Liver (tissue), 9 donors: Measurements from ENCODE around the gene CELA2A. TPM values are rescaled to one million over a fixed set of nuclear protein-coding genes. Genes with fewer than 3 reads are reported as not detected.

ENCODE experiments used
- DNase-seq: peaks from one replicate; pipeline ENCODE4 v3.0.0-alpha.2; 2017; ENCODE audit warnings: low spot score
- H3K27ac ChIP-seq, 2 donors: one replicate each; pipeline ENCODE4 v1.7.0; 2013; ENCODE audit warnings: inconsistent platforms in 2 of 2, low read length in 2 of 2, control low read depth in 1 of 2, low read depth in 1 of 2, mild to moderate bottlenecking in 1 of 2
- H3K27me3 ChIP-seq, 4 donors: one replicate each; pipeline versions ENCODE4 v1.6.1 to v1.7.0; 2013; ENCODE audit warnings: low read length in 3 of 4, inconsistent platforms in 1 of 4, mild to moderate bottlenecking in 1 of 4, moderate library complexity in 1 of 4; ENCODE audit not compliant: control insufficient read depth in 4 of 4, insufficient read depth in 4 of 4
- H3K36me3 ChIP-seq, 4 donors: one replicate each; pipeline versions ENCODE4 v1.6.1 to v1.7.0; 2013; ENCODE audit warnings: low read length in 3 of 4, mild to moderate bottlenecking in 3 of 4, low read depth in 1 of 4, moderate library complexity in 1 of 4; ENCODE audit not compliant: control insufficient read depth in 4 of 4, insufficient read depth in 3 of 4
- H3K4me1 ChIP-seq, 4 donors: one replicate each; pipeline versions ENCODE4 v1.6.1 to v1.7.0; 2013; ENCODE audit warnings: low read length in 3 of 4, mild to moderate bottlenecking in 3 of 4, moderate library complexity in 1 of 4; ENCODE audit not compliant: control insufficient read depth in 4 of 4, insufficient read depth in 4 of 4
- H3K4me3 ChIP-seq, 3 donors: one replicate each; pipeline versions ENCODE4 v1.6.1 to v1.7.0; 2013; ENCODE audit warnings: low read length in 3 of 3, control low read depth in 1 of 3, low read depth in 1 of 3, mild to moderate bottlenecking in 1 of 3
- H3K9ac ChIP-seq, 2 donors: one replicate each; pipeline ENCODE4 v1.7.0; 2013; ENCODE audit warnings: low read length in 2 of 2, mild to moderate bottlenecking in 2 of 2, moderate library complexity in 2 of 2, control low read depth in 1 of 2, low read depth in 1 of 2
- H3K9me3 ChIP-seq, 4 donors: one replicate each; pipeline versions ENCODE4 v1.6.1 to v1.7.0; 2013; ENCODE audit warnings: low read length in 3 of 4; ENCODE audit not compliant: control insufficient read depth in 4 of 4
- EGR1 ChIP-seq, 2 donors: IDR thresholded peaks; 2 replicates each; pipeline ENCODE4 v1.6.1; 2016 to 2018; ENCODE audit warnings: antibody characterized with exemption in 2 of 2, low read depth in 2 of 2
- FOXA1 ChIP-seq: IDR thresholded peaks from 2 replicates; pipeline ENCODE4 v1.6.1; 2016; ENCODE audit warnings: antibody characterized with exemption
- FOXA2 ChIP-seq: IDR thresholded peaks from 2 replicates; pipeline ENCODE4 v1.6.1; 2016; ENCODE audit warnings: antibody characterized with exemption
- GABPA ChIP-seq, 2 donors: IDR thresholded peaks in 1 of 2; conservative IDR thresholded peaks in 1 of 2; 2 replicates each; pipeline ENCODE4 v1.6.1; 2016; ENCODE audit warnings: antibody characterized with exemption in 2 of 2, mild to moderate bottlenecking in 1 of 2, moderate library complexity in 1 of 2
- HNF4A ChIP-seq, 2 donors: conservative IDR thresholded peaks; 2 replicates each; pipeline ENCODE4 v1.6.1; 2016; ENCODE audit warnings: antibody characterized with exemption in 2 of 2, mild to moderate bottlenecking in 2 of 2
- HNF4G ChIP-seq: IDR thresholded peaks from 2 replicates; pipeline ENCODE4 v1.6.1; 2016; ENCODE audit warnings: antibody characterized with exemption
- JUND ChIP-seq, 2 donors: IDR thresholded peaks; 2 replicates each; pipeline ENCODE4 v1.6.1; 2016; ENCODE audit warnings: antibody characterized with exemption in 2 of 2
- NR2F2 ChIP-seq: IDR thresholded peaks from 2 replicates; pipeline ENCODE4 v1.6.1; 2016; ENCODE audit warnings: antibody characterized with exemption
- RAD21 ChIP-seq, 2 donors: IDR thresholded peaks; 2 replicates each; pipeline ENCODE4 v1.6.1; 2016; ENCODE audit warnings: antibody characterized with exemption in 2 of 2, mild to moderate bottlenecking in 2 of 2
- REST ChIP-seq: IDR thresholded peaks from 2 replicates; pipeline ENCODE4 v1.6.1; 2016; ENCODE audit warnings: antibody characterized with exemption, mild to moderate bottlenecking
- RXRA ChIP-seq, 2 donors: IDR thresholded peaks; 2 replicates each; pipeline ENCODE4 v1.6.1; 2017 to 2018; ENCODE audit warnings: antibody characterized with exemption in 2 of 2, mild to moderate bottlenecking in 1 of 2
- SP1 ChIP-seq: IDR thresholded peaks from 2 replicates; pipeline ENCODE4 v1.6.1; 2018; ENCODE audit warnings: antibody characterized with exemption, mild to moderate bottlenecking
- TAF1 ChIP-seq: conservative IDR thresholded peaks from 2 replicates; pipeline ENCODE4 v1.6.1; 2016; ENCODE audit warnings: antibody characterized with exemption, mild to moderate bottlenecking
- YY1 ChIP-seq: IDR thresholded peaks from 2 replicates; pipeline ENCODE4 v1.6.1; 2016; ENCODE audit warnings: antibody characterized with exemption, mild to moderate bottlenecking
- ZBTB33 ChIP-seq: IDR thresholded peaks from 2 replicates; pipeline ENCODE4 v1.6.1; 2016; ENCODE audit warnings: antibody characterized with exemption
- WGBS: extraction: QIAGEN DNeasy Blood & Tissue Kit; methylation state at CpG from one replicate; pipeline ENCODE4 v1.1.7; 2013; 5-methylcytosine and 5-hydroxymethylcytosine counted together
- polyA plus RNA-seq, 2 donors: library from polyadenylated mRNA; stranded (reverse) in 1 of 2; unstranded in 1 of 2; fragments of 200-250 nt in 1 of 2; fragments of >200 nt in 1 of 2; fragmentation: Nextera tagmentation in 1 of 2; extraction: Ambion mirVana in 1 of 2; gene quantifications; one replicate each; pipeline versions ENCODE4 v1.2.1 to v1.2.3, GENCODE V29; 2013 to 2015
- total RNA-seq, 2 donors: library from RNA; depleted of rRNA; stranded (reverse); fragments of >200 nt; gene quantifications; one replicate each; pipeline ENCODE4 v1.2.3, GENCODE V29; 2014
- TF ChIP-seq, protein P1 (sequence below): fragments of 150-350 bp; IDR thresholded peaks from 2 replicates; pipeline ENCODE4 v1.5.1; 2017; ENCODE audit warnings: improper control_type of control experiment, low read depth, low read length; ENCODE audit not compliant: missing input control
- TF ChIP-seq, protein P2 (sequence below): IDR thresholded peaks from 2 replicates; pipeline ENCODE4 v1.6.1; 2016; ENCODE audit warnings: antibody characterized with exemption
- TF ChIP-seq, protein P3 (sequence below): IDR thresholded peaks from 2 replicates; pipeline ENCODE4 v1.6.1; 2016; ENCODE audit warnings: antibody characterized with exemption
- donor health status: healthy.
- donor health status: healthy.
- donor health status: healthy.
- donor health status: healthy.
- donor health status: healthy.

CELA2A gene
- total and polyA plus RNA-seq, 4 donors, result not detected

GRCh38 chr1:15420853-15421465, 35.6 kb upstream of the CELA2A start:
- WGBS, result 55% methylated on average over 8 of the region's 8 CpGs
- Histone ChIP-seq H3K4me3 (no peak overlapping the region), H3K9ac (no peak overlapping the region), H3K27ac (peak overlapping the region; percentile 70 to 75), H3K4me1 (peaks cover 0 to 28% (median 21%) of the 10 kb centered on the region in 4 donors), H3K9me3 (no peaks in the 10 kb centered on the region), H3K27me3 (no peaks in the 10 kb centered on the region), H3K36me3 (no peaks in the 10 kb centered on the region)
- no peak for DNase-seq
- TF ChIP-seq NR2F2, result no peak
- TF ChIP-seq FOXA2, result no peak
- no peak for TF ChIP-seq REST
- peak; percentile 23 for TF ChIP-seq SP1
- peak; percentile 21 for TF ChIP-seq HNF4G
- peak; percentile 51 to 70 for TF ChIP-seq RXRA (IDR thresholded peaks at IDR 0.05)
- no peak for TF ChIP-seq EGR1 (IDR thresholded peaks at IDR 0.05; ENCODE audit: low read depth in 2 of 2)
- TF ChIP-seq, protein P1, sequence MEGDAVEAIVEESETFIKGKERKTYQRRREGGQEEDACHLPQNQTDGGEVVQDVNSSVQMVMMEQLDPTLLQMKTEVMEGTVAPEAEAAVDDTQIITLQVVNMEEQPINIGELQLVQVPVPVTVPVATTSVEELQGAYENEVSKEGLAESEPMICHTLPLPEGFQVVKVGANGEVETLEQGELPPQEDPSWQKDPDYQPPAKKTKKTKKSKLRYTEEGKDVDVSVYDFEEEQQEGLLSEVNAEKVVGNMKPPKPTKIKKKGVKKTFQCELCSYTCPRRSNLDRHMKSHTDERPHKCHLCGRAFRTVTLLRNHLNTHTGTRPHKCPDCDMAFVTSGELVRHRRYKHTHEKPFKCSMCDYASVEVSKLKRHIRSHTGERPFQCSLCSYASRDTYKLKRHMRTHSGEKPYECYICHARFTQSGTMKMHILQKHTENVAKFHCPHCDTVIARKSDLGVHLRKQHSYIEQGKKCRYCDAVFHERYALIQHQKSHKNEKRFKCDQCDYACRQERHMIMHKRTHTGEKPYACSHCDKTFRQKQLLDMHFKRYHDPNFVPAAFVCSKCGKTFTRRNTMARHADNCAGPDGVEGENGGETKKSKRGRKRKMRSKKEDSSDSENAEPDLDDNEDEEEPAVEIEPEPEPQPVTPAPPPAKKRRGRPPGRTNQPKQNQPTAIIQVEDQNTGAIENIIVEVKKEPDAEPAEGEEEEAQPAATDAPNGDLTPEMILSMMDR, result peak; percentile 24
- peak; percentile 80 to 81 for TF ChIP-seq HNF4A (conservative IDR thresholded peaks at IDR 0.05)
- no peak for TF ChIP-seq FOXA1
- peak in 1 of 2 donors; percentile 38 for TF ChIP-seq RAD21 (IDR thresholded peaks at IDR 0.05)

DNA sequence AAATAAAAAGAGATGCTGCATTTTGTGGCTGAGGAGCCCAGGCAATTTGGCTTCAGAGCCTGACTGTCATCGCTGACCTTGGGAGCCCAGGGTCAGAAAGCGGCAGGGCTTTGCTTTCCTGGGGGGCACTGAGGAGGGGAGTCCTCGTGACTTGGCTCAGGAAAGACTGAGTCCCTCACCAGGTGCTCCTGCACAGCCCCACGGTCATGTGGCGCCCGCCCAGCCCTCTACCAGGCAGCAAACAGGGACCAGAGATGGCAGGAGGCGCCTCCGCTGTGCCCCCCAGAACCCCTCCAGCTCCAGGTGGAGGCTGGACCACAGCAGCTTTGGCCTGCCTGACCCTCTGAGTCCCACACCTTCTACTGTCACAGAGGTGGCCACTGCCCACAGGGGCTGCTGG, 33.7 kb upstream of the CELA2A start:
- no peaks in the 10 kb centered on the region for H3K27me3 ChIP-seq
- H3K36me3 ChIP-seq, result peaks cover 0 to 5% (median 1%) of the 10 kb centered on the region in 4 donors
- no peaks in the 10 kb centered on the region for H3K9me3 ChIP-seq
- no peak overlapping the region for H3K27ac ChIP-seq
- H3K4me1 ChIP-seq, result peaks cover 0 to 28% (median 20%) of the 10 kb centered on the region in 4 donors
- H3K4me3 ChIP-seq, result no peak overlapping the region
- DNase-seq, result no peak
- H3K9ac ChIP-seq, result no peak overlapping the region
- no peak for TF ChIP-seq REST
- TF ChIP-seq ZBTB33, result no peak
- TF ChIP-seq RAD21 (IDR thresholded peaks at IDR 0.05), result no peak
- TF ChIP-seq JUND (IDR thresholded peaks at IDR 0.05), result no peak
- no peak for TF ChIP-seq FOXA1
- no peak for TF ChIP-seq SP1
- no peak for TF ChIP-seq YY1
- no peak for TF ChIP-seq TAF1
- TF ChIP-seq, protein P2, sequence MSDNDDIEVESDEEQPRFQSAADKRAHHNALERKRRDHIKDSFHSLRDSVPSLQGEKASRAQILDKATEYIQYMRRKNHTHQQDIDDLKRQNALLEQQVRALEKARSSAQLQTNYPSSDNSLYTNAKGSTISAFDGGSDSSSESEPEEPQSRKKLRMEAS, result no peak
- TF ChIP-seq, protein P3, sequence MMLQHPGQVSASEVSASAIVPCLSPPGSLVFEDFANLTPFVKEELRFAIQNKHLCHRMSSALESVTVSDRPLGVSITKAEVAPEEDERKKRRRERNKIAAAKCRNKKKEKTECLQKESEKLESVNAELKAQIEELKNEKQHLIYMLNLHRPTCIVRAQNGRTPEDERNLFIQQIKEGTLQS, result no peak
- TF ChIP-seq EGR1 (IDR thresholded peaks at IDR 0.05; ENCODE audit: low read depth in 2 of 2), result no peak
- TF ChIP-seq, protein P1, result no peak
- TF ChIP-seq GABPA (IDR thresholded peaks at IDR 0.05 in 1 of 2, conservative IDR thresholded peaks at IDR 0.05 in 1 of 2), result no peak
- no peak for TF ChIP-seq FOXA2
- no peak for TF ChIP-seq HNF4A (conservative IDR thresholded peaks at IDR 0.05)
- WGBS, result 96% methylated on average over 8 of the region's 8 CpGs
